Naive thymus-derived CD8-positive, alpha-beta T cell (primary cell): ENCODE measurements around the gene FLRT2. TPM values are rescaled to one million over a fixed set of nuclear protein-coding genes. Genes with fewer than 3 reads are reported as not detected.

Experiments
- ATAC-seq, 2 donors: fragments of 150-1000 bp; cut with Tn5 transposase in 1 of 2; sonication (Bioruptor Pico), chemical (Tn5 transposase) in 1 of 2; 1 replicate in 1 of 2; 2 replicates in 1 of 2; pipeline ENCODE4 v1.10.0; 2021; ENCODE audit warnings: mild to moderate bottlenecking in 2 of 2, moderate library complexity in 2 of 2
- POLR2A ChIA-PET: fragments of 350-600 bp; sonication (Branson Sonifier 250); formaldehyde crosslinking; loops from one replicate; lab custom pipeline; 2021; ENCODE audit warnings: antibody characterized with exemption; lab: Charles Lee
- DNase-seq, 10 donors: peaks; one replicate each; pipeline versions ENCODE4 v3.0.0 to v3.0.0-alpha.2; 2020 to 2022
- H3K27ac Mint-ChIP-seq, 10 donors: one replicate each; pipeline ENCODE4 v1.8.0; 2020 to 2022; ENCODE audit warnings: mild to moderate bottlenecking in 10 of 10, mixed read lengths in 10 of 10, moderate library complexity in 4 of 10, inconsistent platforms in 1 of 10
- H3K27me3 Mint-ChIP-seq, 5 donors: one replicate each; pipeline ENCODE4 v1.8.0; 2021 to 2022; ENCODE audit warnings: mixed read lengths in 5 of 5
- H3K36me3 Mint-ChIP-seq, 3 donors: one replicate each; pipeline ENCODE4 v1.8.0; 2020 to 2022; ENCODE audit warnings: mixed read lengths in 3 of 3, mild to moderate bottlenecking in 2 of 3, inconsistent platforms in 1 of 3
- H3K4me1 Mint-ChIP-seq, 4 donors: one replicate each; pipeline ENCODE4 v1.8.0; 2021 to 2022; ENCODE audit warnings: mixed read lengths in 4 of 4
- H3K4me3 Mint-ChIP-seq, 10 donors: one replicate each; pipeline ENCODE4 v1.8.0; 2020 to 2022; ENCODE audit warnings: mild to moderate bottlenecking in 10 of 10, mixed read lengths in 10 of 10, moderate library complexity in 6 of 10, inconsistent platforms in 1 of 10
- H3K9me3 Mint-ChIP-seq, 9 donors: one replicate each; pipeline ENCODE4 v1.8.0; 2020 to 2022; ENCODE audit warnings: mixed read lengths in 9 of 9, mild to moderate bottlenecking in 3 of 9, inconsistent platforms in 1 of 9, moderate library complexity in 1 of 9
- polyA plus RNA-seq, 3 donors: library from polyadenylated mRNA; unstranded; fragments of 300-500 nt; fragmentation: Illumina TruSeq; gene quantifications; one replicate each; pipeline ENCODE4 v1.2.3, GENCODE V29; 2021
- total RNA-seq, 8 experiments: library from RNA in 2 of 8; stranded (reverse) in 2 of 8; gene quantifications; one replicate each; pipeline ENCODE4 v1.2.3 and lab custom pipeline; 2021 to 2026

The FLRT2 gene
- total and polyA plus RNA-seq, 5 experiments from 2014 or later, result not detected

DNA sequence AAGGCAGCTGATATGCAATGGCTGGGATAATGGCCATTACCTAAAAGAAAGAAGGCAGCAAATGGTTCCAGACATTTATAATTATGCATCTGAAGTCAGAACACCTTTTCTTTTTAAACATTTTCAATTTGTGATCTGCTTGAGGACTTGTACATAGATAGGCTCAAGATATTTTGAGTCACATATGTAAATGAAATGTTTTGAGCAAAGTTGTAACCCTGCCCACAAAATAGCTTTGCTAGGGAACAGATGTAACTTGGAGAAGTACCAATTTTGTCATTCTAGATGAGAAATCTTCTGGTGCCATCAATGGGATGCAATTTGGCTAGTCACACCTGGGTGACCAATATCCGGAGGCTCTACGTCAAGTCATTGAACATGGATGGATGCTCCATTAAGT lies 123.1 kb downstream of the FLRT2 start:
- Mint-ChIP-seq H3K27me3 (no peaks in the 10 kb centered on the region), H3K4me1 (no peaks in the 10 kb centered on the region), H3K36me3 (no peaks in the 10 kb centered on the region), H3K27ac (no peak overlapping the region), H3K4me3 (no peak overlapping the region), H3K9me3 (peaks cover 0 to 4% (median 0%) of the 10 kb centered on the region in 9 donors)
- POLR2A ChIA-PET, result no interaction called here
- DNase-seq, result no peak
- ATAC-seq, result no peak

DNA sequence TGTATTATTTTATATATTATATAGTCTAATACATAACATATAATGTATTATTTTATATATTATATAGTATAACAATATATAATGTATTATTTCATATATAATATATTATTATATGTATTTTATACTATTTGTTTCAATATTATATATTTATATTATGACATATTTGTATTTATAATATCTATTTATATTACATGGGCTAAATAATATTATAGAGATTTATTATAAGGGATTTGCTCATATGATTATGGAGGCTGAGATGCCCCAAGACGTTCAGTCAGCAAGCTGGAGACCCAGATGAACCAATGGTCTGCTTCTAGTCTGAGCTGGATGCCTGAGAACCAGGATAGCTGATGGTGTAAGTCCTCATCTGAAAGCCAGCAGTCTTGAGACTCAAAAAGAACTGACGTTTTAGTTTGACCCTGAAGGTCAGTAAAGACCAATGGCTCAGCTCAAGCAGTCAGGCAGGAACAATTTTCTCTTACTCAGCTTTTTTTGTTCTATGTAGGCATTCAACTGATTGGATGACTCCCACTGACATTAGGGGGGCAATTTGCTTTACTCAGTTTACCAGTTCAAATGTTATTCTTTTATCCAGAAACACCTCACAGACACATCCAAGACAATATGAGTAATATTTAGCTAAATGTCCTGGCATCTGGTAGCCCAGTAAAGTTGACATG lies 130.4 kb downstream of the FLRT2 start:
- H3K27me3 Mint-ChIP-seq, result peaks cover 0 to 2% (median 0%) of the 10 kb centered on the region in 5 donors
- H3K36me3 Mint-ChIP-seq, result no peaks in the 10 kb centered on the region
- DNase-seq, result no peak
- peaks cover 0 to 5% (median 0%) of the 10 kb centered on the region in 9 donors for H3K9me3 Mint-ChIP-seq
- POLR2A ChIA-PET, result no interaction called here
- H3K4me3 Mint-ChIP-seq, result no peak overlapping the region
- H3K27ac Mint-ChIP-seq, result no peak overlapping the region
- no peaks in the 10 kb centered on the region for H3K4me1 Mint-ChIP-seq
- ATAC-seq, result no peak

DNA sequence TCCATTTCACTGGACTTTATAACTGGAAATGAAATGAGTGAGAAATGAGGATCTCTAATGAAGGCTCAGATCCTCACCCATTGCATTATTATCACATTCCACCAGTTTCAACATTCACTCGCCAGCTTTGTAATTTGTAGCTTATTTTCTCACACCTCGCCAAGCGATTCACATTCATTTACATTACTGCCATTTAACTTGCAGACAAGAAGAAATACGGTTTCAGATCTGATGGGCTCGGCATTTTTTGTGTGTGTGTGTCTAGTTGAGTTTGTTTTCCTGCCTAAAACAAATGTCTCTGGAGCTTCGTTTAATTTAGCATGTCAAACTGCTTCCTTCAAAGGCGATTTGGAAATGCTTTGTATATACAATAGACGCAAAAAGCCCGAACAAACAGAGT lies 132.2 kb downstream of the FLRT2 start:
- H3K4me3 Mint-ChIP-seq, result no peak overlapping the region
- DNase-seq (no peak), ATAC-seq (no peak)
- POLR2A ChIA-PET, result no interaction called here
- peaks cover 0 to 5% (median 0%) of the 10 kb centered on the region in 9 donors for H3K9me3 Mint-ChIP-seq
- H3K27me3 Mint-ChIP-seq, result peaks cover 0 to 2% (median 0%) of the 10 kb centered on the region in 5 donors
- H3K27ac Mint-ChIP-seq, result no peak overlapping the region
- H3K4me1 Mint-ChIP-seq, result no peaks in the 10 kb centered on the region
- no peaks in the 10 kb centered on the region for H3K36me3 Mint-ChIP-seq

DNA sequence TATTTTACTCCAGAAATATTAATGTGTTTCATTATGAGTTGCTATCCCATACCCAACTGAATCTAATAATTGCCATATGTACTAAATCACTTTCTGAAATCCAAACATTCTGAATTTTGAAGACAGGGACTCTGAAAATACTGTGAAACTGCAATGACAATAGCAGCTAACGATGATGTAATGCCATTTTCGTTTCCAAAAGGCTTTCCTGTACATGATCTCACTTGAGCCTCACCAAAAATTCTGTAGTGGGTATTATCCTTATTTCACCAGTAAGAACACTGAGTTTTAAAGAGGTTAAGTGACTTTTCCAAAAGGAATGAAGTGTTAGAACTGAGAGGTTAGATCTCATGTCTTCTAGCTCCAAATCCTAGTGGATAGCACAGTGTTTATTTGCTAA lies 133.3 kb downstream of the FLRT2 start:
- no peak overlapping the region for H3K27ac Mint-ChIP-seq
- DNase-seq (no peak), ATAC-seq (no peak)
- POLR2A ChIA-PET, result no interaction called here
- peaks cover 0 to 2% (median 0%) of the 10 kb centered on the region in 9 donors for H3K9me3 Mint-ChIP-seq
- no peak overlapping the region for H3K4me3 Mint-ChIP-seq
- peaks cover 0 to 2% (median 0%) of the 10 kb centered on the region in 5 donors for H3K27me3 Mint-ChIP-seq
- no peaks in the 10 kb centered on the region for H3K36me3 Mint-ChIP-seq
- H3K4me1 Mint-ChIP-seq, result no peaks in the 10 kb centered on the region

DNA sequence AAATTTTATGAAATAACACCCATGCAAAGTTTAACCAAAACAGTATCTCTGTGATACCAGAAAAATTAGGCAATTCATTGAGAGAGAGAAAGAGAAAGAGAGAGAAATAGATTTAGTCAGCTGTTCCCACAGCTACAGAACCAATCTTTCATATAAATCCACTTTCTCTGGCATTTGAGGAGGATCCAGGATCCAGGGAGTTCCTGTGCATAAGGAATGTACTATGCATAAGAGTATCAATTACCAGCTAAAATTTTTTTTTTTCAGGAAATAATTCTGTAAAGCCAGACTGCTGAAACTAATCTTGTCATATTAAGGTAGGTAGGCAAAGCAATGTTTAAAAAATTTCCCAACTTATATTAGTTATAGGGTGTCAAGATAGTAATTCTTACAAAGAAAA lies 133.7 kb downstream of the FLRT2 start:
- no peak overlapping the region for H3K27ac Mint-ChIP-seq
- H3K9me3 Mint-ChIP-seq, result peaks cover 0 to 4% (median 0%) of the 10 kb centered on the region in 9 donors
- no peaks in the 10 kb centered on the region for H3K36me3 Mint-ChIP-seq
- H3K4me1 Mint-ChIP-seq, result no peaks in the 10 kb centered on the region
- H3K27me3 Mint-ChIP-seq, result peaks cover 0 to 4% (median 0%) of the 10 kb centered on the region in 5 donors
- POLR2A ChIA-PET, result no interaction called here
- no peak overlapping the region for H3K4me3 Mint-ChIP-seq
- DNase-seq (no peak), ATAC-seq (no peak)

DNA sequence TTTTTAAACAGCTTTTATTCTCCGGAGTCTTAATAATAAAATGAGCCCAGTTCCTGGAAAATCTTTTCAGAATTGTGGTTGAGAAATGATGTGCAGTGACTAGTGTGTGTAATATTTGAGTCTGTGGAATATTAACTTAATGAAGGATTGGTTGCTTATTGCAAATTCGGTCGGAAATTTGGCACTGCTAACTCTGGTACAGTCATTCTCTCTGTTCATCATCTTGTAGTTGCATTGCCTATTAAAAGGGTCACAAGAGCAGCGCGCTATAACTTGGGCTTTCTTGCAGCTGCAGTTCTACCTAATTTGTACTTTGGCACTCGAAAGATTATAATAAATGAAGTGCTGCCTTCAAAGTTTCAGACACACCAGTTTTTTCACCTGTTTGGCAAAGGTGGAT lies 146.0 kb downstream of the FLRT2 start:
- POLR2A ChIA-PET, result no interaction called here
- H3K4me3 Mint-ChIP-seq, result no peak overlapping the region
- ATAC-seq (no peak), DNase-seq (no peak)
- peaks cover 0 to 3% (median 0%) of the 10 kb centered on the region in 5 donors for H3K27me3 Mint-ChIP-seq
- H3K4me1 Mint-ChIP-seq, result no peaks in the 10 kb centered on the region
- H3K9me3 Mint-ChIP-seq, result no peaks in the 10 kb centered on the region
- H3K27ac Mint-ChIP-seq, result no peak overlapping the region
- no peaks in the 10 kb centered on the region for H3K36me3 Mint-ChIP-seq

DNA sequence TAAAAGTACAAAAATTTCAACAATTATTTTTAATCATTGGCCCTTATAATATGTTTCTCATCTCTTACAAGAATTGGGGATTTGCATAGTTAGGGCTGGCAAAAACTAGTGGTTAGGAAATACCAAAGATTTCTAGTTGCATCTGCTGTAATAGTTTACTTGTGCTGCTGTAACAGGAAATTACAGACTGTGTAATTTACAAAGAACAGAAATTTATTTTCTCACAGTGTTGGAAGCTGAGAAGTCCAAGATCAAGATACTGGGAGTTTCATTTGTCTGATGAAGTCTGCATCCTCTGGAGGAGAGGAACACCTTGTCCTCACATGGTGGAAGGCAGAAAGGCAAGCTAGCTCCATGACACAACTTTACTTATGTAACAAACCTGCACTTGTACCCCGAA lies 157.0 kb downstream of the FLRT2 start:
- Mint-ChIP-seq H3K4me1 (no peaks in the 10 kb centered on the region), H3K27me3 (peaks cover 0 to 3% (median 0%) of the 10 kb centered on the region in 5 donors), H3K36me3 (no peaks in the 10 kb centered on the region), H3K27ac (no peak overlapping the region), H3K9me3 (peaks cover 0 to 6% (median 0%) of the 10 kb centered on the region in 9 donors), H3K4me3 (no peak overlapping the region)
- ATAC-seq (no peak), DNase-seq (no peak)
- POLR2A ChIA-PET, result no interaction called here

DNA sequence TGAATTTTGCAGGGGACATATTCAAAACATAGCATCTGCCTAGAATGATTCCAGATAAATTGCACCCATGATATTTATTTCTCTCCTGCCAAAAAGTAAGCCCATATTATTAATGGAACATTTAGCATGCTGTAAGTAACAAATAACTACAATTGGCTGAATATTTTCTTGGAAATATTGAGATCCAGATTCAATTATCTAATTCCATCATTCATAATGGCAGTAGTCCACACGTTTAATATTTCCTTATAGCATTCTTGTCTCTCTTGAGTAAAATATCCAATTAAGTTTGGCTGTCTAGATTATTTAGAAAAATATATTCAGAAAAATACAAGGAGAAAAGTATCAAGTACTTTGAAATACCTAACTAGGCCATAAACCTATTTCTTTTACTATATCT lies 157.5 kb downstream of the FLRT2 start:
- H3K4me1 Mint-ChIP-seq, result no peaks in the 10 kb centered on the region

DNA sequence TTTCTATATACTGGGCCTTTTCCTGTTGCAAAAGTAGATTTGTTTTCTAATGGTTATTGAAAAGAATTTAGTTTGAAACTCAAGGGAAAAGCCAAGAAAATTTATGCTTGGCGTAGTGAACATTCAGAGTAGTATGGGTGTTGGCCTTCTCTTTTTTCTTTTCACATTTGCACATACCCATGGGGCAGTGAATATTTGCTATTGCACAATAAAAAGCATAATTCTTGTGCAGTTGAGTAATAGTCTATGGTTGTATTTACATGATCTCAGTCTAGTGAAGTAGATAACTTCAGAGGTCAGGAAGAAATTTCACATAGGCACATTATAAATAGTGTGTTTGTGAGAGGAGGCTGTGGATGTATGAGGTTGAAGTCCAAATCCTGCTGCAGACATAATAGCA lies 158.1 kb downstream of the FLRT2 start:
- peaks cover 0 to 9% (median 0%) of the 10 kb centered on the region in 9 donors for H3K9me3 Mint-ChIP-seq
- no peak overlapping the region for H3K27ac Mint-ChIP-seq
- H3K27me3 Mint-ChIP-seq, result peaks cover 0 to 3% (median 0%) of the 10 kb centered on the region in 5 donors
- no peak for ATAC-seq
- H3K4me1 Mint-ChIP-seq, result no peaks in the 10 kb centered on the region
- H3K4me3 Mint-ChIP-seq, result no peak overlapping the region
- no peaks in the 10 kb centered on the region for H3K36me3 Mint-ChIP-seq
- POLR2A ChIA-PET, result no interaction called here
- DNase-seq, result no peak

More for the DNA sequence above, 157.5 kb downstream of the FLRT2 start:
- DNase-seq, result no peak
- POLR2A ChIA-PET, result no interaction called here
- no peak for ATAC-seq
- Mint-ChIP-seq H3K27me3 (peaks cover 0 to 3% (median 0%) of the 10 kb centered on the region in 5 donors), H3K27ac (no peak overlapping the region), H3K36me3 (no peaks in the 10 kb centered on the region), H3K9me3 (peaks cover 0 to 9% (median 0%) of the 10 kb centered on the region in 9 donors), H3K4me3 (no peak overlapping the region)

DNA sequence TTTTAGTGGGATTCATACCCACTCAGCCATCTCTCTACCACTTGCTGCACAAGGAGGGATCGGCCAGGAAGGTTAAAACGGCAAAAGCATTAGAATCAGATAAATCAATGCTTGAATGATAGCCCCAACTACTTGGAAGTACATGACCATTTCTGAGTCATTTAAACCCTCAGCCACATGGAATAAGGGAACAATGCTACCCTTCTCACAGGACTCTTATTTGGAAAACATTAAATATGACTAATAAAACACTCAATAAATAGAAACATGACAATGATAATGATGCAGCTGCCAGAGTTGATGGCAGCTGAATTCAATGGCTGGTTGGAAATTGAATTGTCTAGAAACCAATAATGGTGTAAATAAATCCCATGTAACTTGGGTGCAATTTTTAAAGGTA lies 165.4 kb downstream of the FLRT2 start:
- POLR2A ChIA-PET, result no interaction called here
- Mint-ChIP-seq H3K36me3 (peaks cover 0 to 4% (median 0%) of the 10 kb centered on the region in 3 donors), H3K27ac (no peak overlapping the region), H3K9me3 (peaks cover 0 to 9% (median 0%) of the 10 kb centered on the region in 9 donors), H3K4me3 (no peak overlapping the region), H3K27me3 (peaks cover 0 to 9% (median 0%) of the 10 kb centered on the region in 5 donors), H3K4me1 (no peaks in the 10 kb centered on the region)
- DNase-seq, result no peak
- no peak for ATAC-seq

DNA sequence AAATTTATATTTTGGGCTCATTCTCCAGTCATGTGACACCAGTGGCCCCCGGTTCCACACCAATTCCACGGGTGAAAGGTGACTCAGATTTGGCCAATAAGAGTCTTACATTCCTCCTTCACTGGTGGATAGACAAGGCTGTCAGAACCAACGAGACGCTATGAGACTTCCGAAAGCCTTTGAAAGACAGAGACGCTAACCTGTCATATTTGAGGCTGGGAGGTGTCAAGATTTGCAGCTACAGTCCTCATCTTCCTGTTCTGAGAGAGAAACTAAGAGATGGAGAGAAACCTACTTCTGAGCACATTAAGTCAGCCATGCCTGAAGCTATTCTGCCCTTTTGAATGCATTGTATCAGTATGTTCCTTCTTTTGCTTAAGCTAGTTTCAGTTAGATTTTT lies 171.2 kb downstream of the FLRT2 start:
- H3K27me3 Mint-ChIP-seq, result peaks cover 0 to 10% (median 0%) of the 10 kb centered on the region in 5 donors
- ATAC-seq (no peak), DNase-seq (no peak)
- H3K36me3 Mint-ChIP-seq, result peaks cover 0 to 4% (median 0%) of the 10 kb centered on the region in 3 donors
- peaks cover 0 to 3% (median 0%) of the 10 kb centered on the region in 4 donors for H3K4me1 Mint-ChIP-seq
- H3K4me3 Mint-ChIP-seq, result no peak overlapping the region
- no peak overlapping the region for H3K27ac Mint-ChIP-seq
- POLR2A ChIA-PET, result no interaction called here
- H3K9me3 Mint-ChIP-seq, result peaks cover 0 to 12% (median 0%) of the 10 kb centered on the region in 9 donors

DNA sequence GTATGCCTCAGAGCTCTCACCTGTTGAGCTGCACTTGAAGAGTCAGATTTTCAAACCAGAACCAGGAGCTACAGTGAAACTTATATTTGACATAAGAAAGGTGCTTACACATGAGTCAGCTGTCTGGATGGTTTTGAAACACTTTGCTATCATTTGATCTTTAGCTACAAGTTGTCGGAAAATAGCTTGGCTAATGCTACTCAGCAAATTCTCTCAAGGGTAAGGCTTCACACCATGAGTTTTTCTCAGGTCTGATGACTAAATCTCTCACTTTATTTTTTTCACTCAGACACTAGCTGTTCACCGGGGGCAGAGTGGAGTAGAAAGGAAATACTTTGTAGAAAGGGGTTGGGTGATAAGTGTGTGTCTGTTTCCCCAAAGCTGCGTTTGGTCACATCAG lies 171.8 kb downstream of the FLRT2 start:
- Mint-ChIP-seq H3K27me3 (peaks cover 0 to 10% (median 0%) of the 10 kb centered on the region in 5 donors), H3K27ac (no peak overlapping the region), H3K4me1 (peaks cover 0 to 3% (median 0%) of the 10 kb centered on the region in 4 donors), H3K4me3 (no peak overlapping the region), H3K36me3 (peaks cover 0 to 4% (median 0%) of the 10 kb centered on the region in 3 donors), H3K9me3 (peaks cover 0 to 12% (median 0%) of the 10 kb centered on the region in 9 donors)
- DNase-seq, result no peak
- POLR2A ChIA-PET, result no interaction called here
- no peak for ATAC-seq

DNA sequence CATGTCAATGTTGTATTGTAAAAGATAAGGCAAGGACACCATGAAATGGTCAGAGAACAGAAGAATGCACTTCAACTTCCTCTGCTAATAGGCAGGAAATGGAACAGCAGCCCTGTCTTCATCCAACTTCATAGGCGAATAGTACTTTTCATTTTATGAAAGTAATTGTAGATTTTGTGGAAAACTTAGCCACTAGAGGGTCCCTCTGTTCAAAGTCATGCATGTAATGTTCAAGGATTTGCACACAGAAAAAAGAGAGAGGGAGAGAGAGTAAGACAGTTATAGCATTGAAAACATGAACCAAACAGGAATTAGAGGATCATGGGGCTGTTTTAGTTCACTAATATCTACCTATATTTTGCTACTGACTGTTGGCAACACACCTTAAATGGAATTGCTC lies 172.2 kb downstream of the FLRT2 start:
- Mint-ChIP-seq H3K4me3 (no peak overlapping the region), H3K27me3 (peaks cover 0 to 10% (median 0%) of the 10 kb centered on the region in 5 donors), H3K36me3 (peaks cover 0 to 4% (median 0%) of the 10 kb centered on the region in 3 donors), H3K4me1 (peaks cover 0 to 3% (median 0%) of the 10 kb centered on the region in 4 donors), H3K9me3 (peaks cover 0 to 12% (median 0%) of the 10 kb centered on the region in 9 donors), H3K27ac (no peak overlapping the region)
- no peak for DNase-seq
- no peak for ATAC-seq
- POLR2A ChIA-PET, result no interaction called here
